Lower lobe of right lung (tissue), 2 donors: ENCODE data around the gene QRICH2. TPM values are rescaled to one million over a fixed set of nuclear protein-coding genes. Genes with fewer than 3 reads are reported as not detected.

Experiments used
- ATAC-seq, 2 donors: fragments of 200-7000 bp; cut with Tn5 transposase; one replicate each; pipeline ENCODE4 v1.9.1; 2020 to 2022; ENCODE audit warnings: mild to moderate bottlenecking in 2 of 2, moderate library complexity in 2 of 2
- DNase-seq: peaks from one replicate; pipeline ENCODE4 v3.0.0-alpha.2; 2020
- H3K27ac ChIP-seq: fragments of 200-600 bp; one replicate; pipeline ENCODE4 v1.8.0; 2022
- H3K27me3 ChIP-seq: fragments of 200-600 bp; one replicate; pipeline ENCODE4 v1.8.0; 2022; ENCODE audit warnings: low read depth
- H3K36me3 ChIP-seq: fragments of 200-600 bp; one replicate; pipeline ENCODE4 v1.8.0; 2022; ENCODE audit warnings: mild to moderate bottlenecking
- H3K4me1 ChIP-seq: fragments of 200-600 bp; one replicate; pipeline ENCODE4 v1.8.0; 2022
- H3K4me3 ChIP-seq: fragments of 200-600 bp; one replicate; pipeline ENCODE4 v1.8.0; 2022; ENCODE audit warnings: mild to moderate bottlenecking
- H3K9me3 ChIP-seq: fragments of 200-600 bp; one replicate; pipeline ENCODE4 v1.8.0; 2022
- CTCF ChIP-seq: fragments of 200-600 bp; IDR thresholded peaks from one replicate; pipeline ENCODE4 v1.8.0; 2022; ENCODE audit warnings: antibody characterized with exemption, mild to moderate bottlenecking
- intact Hi-C: fragments of 100-400 bp; cut with DNase I; formaldehyde crosslinking; loops from one replicate; pipeline ENCODE4 v1.11.0; 2022
- total RNA-seq: library from RNA; stranded (reverse); fragmentation: NEBNext Ultra II Directional; extraction: Animal tissue kit (Norgen Biotek cat#: 25700); gene quantifications from one replicate; pipeline ENCODE4 v1.2.1, GENCODE V29; 2021
- donor health status: DM: no; HTN: yes; CAD: no; lungs with severe emphysema.

The QRICH2 gene
- total RNA-seq, 1 donor from 2014 or later = 4.5 TPM

GRCh38 chr17:76279742-76280287, 28.3 kb downstream of the QRICH2 start:
- no peak for DNase-seq
- intact Hi-C loops = no loop called here
- Histone ChIP-seq H3K27ac (no peak overlapping the region), H3K4me1 (peaks cover 11% of the 10 kb centered on the region), H3K27me3 (no peaks in the 10 kb centered on the region), H3K36me3 (no peaks in the 10 kb centered on the region), H3K9me3 (no peaks in the 10 kb centered on the region), H3K4me3 (no peak overlapping the region)
- TF ChIP-seq CTCF = peak; percentile 9
- no peak for ATAC-seq

- peaks cover 18% of the 10 kb centered on the region for H3K4me1 ChIP-seq
- peak; percentile 92 for DNase-seq
- no peak overlapping the region for H3K4me3 ChIP-seq
- H3K27me3 ChIP-seq = no peaks in the 10 kb centered on the region
- H3K9me3 ChIP-seq = no peaks in the 10 kb centered on the region
- H3K27ac ChIP-seq = no peak overlapping the region
- H3K36me3 ChIP-seq = no peaks in the 10 kb centered on the region
- intact Hi-C loops = no loop called here
- TF ChIP-seq CTCF = peak; percentile 99
- ATAC-seq = peak; percentile 91 to 95
Observed at GRCh38 chr17:76278952-76279741, 28.9 kb downstream of the QRICH2 start.

GRCh38 chr17:76278268-76278908, 29.7 kb downstream of the QRICH2 start:
- H3K9me3 ChIP-seq = no peaks in the 10 kb centered on the region
- no peak overlapping the region for H3K4me3 ChIP-seq
- H3K4me1 ChIP-seq = peaks cover 26% of the 10 kb centered on the region
- ATAC-seq (no peak), DNase-seq (no peak)
- no peak for TF ChIP-seq CTCF
- H3K27ac ChIP-seq = no peak overlapping the region
- no peaks in the 10 kb centered on the region for H3K36me3 ChIP-seq
- no peaks in the 10 kb centered on the region for H3K27me3 ChIP-seq
- intact Hi-C loops = no loop called here

GRCh38 chr17:76277300-76278267, 30.5 kb downstream of the QRICH2 start:
- H3K9me3 ChIP-seq = no peaks in the 10 kb centered on the region
- peaks cover 34% of the 10 kb centered on the region for H3K4me1 ChIP-seq
- intact Hi-C loops = no loop called here
- no peaks in the 10 kb centered on the region for H3K36me3 ChIP-seq
- no peak overlapping the region for H3K4me3 ChIP-seq
- ATAC-seq (no peak), DNase-seq (no peak)
- no peak overlapping the region for H3K27ac ChIP-seq
- H3K27me3 ChIP-seq = no peaks in the 10 kb centered on the region
- no peak for TF ChIP-seq CTCF
